Nucleus accumbens (tissue), 56 donors: ENCODE results near the gene MAP3K15.
A peak's percentile ranks its signal among the peaks of the same experiment; 100 is the strongest.

ENCODE experiments used
- DNase-seq, 56 donors: peaks; one replicate each; lab custom pipeline; 2025; lab: John Stamatoyannopoulos, UW

The MAP3K15 gene

GRCh38 chrX:19358521-19358920 lies 156.8 kb downstream of the MAP3K15 start:
- no peak for DNase-seq

GRCh38 chrX:19354625-19355024 lies 160.7 kb downstream of the MAP3K15 start:
- no peak for DNase-seq

GRCh38 chrX:19350941-19351384 lies 164.3 kb downstream of the MAP3K15 start:
- DNase-seq: no peak

GRCh38 chrX:19349264-19349663 lies 166.0 kb downstream of the MAP3K15 start:
- DNase-seq: no peak

GRCh38 chrX:19347916-19348315 lies 167.4 kb downstream of the MAP3K15 start:
- no peak for DNase-seq

- no peak for DNase-seq
Measured at GRCh38 chrX:19344661-19345060, 170.6 kb downstream of the MAP3K15 start.

- peak; percentile 23 to 94 (median 84) for DNase-seq
Measured at GRCh38 chrX:19343535-19344408, 171.5 kb downstream of the MAP3K15 start, which contains the start of gene PDHA1. TSS of gene PDHA1 (plus strand) at chrX:19343927. CDS start at chrX:19344038, 111 bp downstream.

- DNase-seq: peak in 1 of 56 donors; percentile 6
Measured at GRCh38 chrX:19343085-19343534, 172.2 kb downstream of the MAP3K15 start.

- DNase-seq: no peak
Measured at GRCh38 chrX:19342331-19342906, 172.9 kb downstream of the MAP3K15 start.

GRCh38 chrX:19334945-19335626 lies 180.2 kb downstream of the MAP3K15 start:
- DNase-seq: no peak

- peak in 15 of 56 donors; percentile 0 to 48 (median 3) for DNase-seq
Measured at GRCh38 chrX:19332983-19333382, 182.3 kb downstream of the MAP3K15 start.

GRCh38 chrX:19331831-19332230 lies 183.5 kb downstream of the MAP3K15 start:
- no peak for DNase-seq

- no peak for DNase-seq
Measured at GRCh38 chrX:19326567-19326966, 188.7 kb downstream of the MAP3K15 start.
